HL-60/S4 treated with retinoic acid at 250 ng/mL for 4 days and 3 days (cell line): Measurements from ENCODE around the gene ATG10.
"Not testable (repeated sequence)": the region's sequence is repeated elsewhere in the genome, so short reads cannot be mapped to it uniquely, and the experiment has no call there.

Experiments used
- in situ Hi-C: fragments of 300-500 bp; cut with MboI; formaldehyde crosslinking; loops from 2 replicates; pipeline ENCODE4 v1.7.0; 2022; ENCODE audit warnings: low sequenced_read_pairs

Gene ATG10

DNA sequence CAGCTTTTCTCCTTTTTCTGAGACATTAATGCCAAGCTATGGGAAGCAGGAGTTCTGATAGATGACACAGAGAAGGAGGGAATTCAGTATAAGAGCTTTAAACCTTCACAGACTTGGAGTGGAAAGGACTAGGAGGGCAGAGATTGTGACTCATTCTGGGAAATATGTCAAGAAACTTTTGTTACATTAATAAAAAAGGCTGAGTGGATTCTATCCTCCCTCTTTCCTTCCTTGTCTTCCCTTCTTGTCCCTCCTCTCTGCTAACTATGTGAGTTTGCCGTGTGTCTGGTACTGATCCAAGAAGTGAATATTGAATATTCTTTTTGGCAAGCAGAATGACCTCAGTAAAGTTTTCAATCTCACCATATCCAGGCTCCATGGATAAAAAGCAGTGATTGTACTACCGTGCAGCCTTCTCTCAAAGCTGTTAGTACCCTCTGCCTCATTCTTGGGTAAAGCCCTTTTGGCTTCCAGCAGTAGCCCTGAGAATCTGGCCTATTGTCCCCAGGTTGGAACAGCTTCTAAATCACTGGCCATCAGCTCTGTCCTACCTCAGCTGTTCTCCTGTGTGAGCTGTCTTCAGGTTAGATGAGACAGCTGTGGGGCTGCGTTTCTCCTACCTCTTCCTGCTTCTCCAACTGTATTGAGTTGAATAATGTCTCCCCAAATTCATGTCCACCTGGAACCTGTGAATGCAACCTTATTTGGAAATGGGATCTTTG lies 73.9 kb downstream of the ATG10 start:
- in situ Hi-C loops = no loop called here

DNA sequence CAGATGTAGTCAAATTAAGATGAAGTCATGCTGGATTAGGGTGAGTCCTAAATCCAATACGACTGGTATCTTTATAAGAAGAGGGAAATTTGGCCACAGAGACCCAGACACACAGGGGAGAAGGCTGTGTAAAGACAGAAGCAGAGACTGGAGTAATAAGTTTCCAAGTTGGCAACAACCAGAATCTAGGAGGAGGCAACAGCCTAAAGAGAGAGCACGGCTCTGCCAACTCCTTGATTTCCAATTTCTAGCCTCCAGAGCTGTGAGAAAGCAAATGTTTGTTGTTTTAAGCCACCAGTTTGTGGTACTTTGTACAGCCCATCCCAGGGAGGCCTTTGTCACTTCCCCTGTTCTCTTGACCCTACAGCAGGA lies 74.4 kb downstream of the ATG10 start:
- in situ Hi-C loops = no loop called here

DNA sequence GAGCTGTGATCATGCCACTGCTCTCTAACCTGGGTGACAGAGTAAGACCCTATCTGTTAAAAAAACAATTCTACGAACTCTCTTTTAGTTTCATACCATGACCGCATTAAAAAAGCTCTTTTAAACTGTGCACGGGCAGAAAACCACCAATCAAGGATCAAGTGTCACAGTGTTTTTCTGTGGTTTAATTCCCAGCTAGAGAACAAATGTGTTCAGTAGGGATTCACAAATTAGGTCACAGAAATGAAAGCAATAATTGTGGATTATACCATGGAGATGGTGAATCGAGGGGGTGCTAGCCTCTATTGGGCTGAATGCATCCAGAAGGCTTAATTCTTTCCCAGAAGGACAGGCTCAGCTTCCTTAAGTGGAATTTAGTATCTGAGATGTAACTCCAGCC lies 79.1 kb downstream of the ATG10 start:
- in situ Hi-C loops = no loop called here

DNA sequence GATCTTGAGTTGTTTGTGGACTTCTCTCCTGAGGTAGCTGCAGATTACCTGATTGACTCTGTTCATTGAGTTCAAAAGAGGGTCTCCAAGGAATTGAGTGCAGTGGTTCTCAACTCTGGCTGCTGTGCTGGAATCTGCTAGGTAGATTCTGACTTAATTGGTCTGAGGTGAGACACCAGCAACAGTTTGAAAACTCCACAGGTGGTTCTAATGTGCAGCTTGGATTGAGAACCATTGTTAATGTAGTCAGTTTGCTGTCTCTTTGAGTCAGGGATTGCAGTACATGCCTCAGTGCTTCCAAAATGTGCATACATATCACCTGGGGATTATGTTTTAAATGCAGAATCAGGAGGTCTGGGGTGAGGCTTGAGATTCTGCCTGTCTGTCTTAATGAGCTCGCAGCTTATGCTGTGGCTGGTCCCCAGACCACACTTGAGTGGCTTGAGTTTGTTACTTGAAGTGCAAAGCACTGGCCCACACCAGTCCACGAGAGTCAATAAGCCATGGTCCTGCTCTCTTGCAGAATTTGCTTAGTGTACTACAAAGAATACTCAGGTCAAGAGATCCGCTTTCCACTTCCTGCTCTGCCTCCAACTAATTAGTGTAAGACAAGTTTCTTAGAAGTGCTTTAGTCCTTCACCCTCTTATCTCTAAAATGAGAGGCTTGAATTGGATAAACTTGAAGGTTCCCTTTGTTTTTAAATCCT lies 82.3 kb downstream of the ATG10 start:
- in situ Hi-C loops = no loop called here

DNA sequence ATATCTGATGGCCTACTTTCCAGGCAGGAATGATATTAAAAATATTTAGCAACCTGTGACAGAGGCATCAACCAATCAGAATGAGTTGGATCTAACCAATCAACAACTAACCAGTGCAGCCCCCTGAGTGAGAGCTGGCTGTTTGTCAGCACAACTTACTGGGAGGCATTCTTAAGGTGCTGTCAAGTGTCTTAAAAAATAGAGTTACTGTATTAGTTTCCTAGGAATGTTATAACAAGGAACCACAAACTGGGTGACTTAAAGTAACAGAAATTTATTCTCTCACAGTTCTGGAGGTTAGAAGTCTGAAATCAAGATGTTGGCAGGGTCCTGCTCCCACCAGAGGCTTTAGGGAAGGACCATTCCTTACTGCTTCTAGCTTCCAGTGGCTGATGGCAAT lies 85.2 kb downstream of the ATG10 start:
- in situ Hi-C loops = no loop called here

DNA sequence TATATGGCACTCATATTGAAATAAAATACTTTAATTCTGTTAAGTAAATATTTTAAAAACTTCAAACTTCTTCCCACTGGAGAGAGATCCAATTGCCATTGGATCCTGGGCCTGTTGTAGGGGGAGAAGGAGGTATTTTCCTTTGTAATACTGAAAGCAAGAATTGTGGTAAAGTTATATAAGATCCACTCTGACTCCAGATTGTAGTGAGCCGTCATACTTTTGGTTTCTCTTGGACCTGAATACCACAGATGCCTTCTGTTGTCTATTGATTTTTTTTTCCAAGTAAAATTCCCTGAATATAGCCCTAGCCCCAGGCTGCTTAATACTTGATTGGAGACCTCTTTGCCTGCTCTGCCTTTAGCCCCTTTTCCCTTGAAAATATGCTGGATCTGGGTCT lies 86.9 kb downstream of the ATG10 start:
- in situ Hi-C loops = no loop called here

DNA sequence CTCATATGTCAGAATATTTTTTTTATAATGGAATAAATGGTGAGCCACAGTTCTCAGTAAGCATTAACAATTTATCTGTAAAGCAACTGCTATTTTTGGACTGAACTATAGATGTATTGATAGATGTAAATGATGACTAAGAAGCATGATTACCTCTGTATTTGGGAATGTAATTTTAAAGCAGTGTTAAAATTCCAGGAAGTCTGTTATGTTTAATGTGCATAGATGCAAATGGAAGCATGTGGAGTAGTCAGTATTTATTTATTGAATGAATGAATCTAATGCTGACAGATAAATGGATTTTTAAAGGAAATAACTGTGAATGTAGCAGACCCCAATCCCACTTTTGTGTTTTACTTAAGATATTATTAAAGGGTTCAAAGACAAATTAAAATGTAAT lies 95.0 kb downstream of the ATG10 start:
- in situ Hi-C loops = no loop called here

DNA sequence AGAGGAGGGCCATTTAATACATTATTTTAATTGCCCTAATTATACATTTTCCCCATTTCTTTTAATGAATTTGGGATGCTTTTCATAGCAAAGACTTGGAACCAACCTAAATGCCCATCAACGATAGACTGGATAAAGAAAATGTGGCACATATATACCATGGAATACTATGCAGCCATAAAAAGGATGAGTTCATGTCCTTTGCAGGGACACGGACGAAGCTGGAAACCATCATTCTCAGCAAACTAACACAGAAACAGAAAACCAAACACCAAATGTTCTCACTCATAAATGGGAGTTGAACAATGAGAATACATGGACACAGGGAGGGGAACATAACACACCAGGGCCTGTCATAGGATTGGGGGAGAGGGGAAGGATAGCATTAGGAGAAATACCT lies 96.2 kb downstream of the ATG10 start:
- in situ Hi-C loops = not testable (repeated sequence)

DNA sequence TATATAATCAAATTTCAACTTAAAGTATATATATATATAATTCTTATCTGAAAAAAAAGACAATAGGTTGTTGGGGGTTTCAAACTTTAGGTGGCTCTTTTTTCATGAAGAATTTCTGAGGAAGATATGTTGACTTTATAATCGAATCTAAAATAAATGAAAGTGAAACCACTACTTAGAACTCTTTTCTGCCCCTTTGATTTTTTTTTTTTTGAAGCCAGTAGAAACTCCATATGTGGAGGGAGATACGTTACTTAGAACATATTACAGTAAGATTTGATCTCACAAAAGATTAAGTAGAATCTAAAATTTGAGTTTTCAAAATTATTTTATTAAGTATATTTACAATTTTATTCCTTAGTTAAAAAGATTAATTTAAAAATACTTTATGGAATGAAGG lies 96.9 kb downstream of the ATG10 start:
- in situ Hi-C loops = no loop called here

DNA sequence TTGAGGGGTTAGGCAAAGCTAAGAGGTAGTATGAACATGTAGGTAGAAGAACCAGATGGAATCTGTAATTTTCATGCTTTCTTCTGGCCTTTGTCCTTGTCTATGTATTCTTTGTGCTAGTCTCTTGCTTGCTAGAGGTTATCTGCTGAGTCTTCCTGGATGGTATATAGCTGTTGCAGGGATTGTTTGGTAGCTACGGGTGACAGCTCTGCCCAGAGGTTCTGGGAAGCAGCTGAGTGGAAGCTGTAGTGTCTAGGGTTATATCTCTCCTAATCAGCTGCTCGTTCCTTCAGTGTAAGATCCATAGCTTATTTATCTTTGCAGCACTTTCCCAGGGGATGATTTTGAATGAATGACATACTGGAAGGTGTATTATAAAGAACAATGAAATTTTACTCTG lies 100.3 kb downstream of the ATG10 start:
- in situ Hi-C loops = no loop called here

DNA sequence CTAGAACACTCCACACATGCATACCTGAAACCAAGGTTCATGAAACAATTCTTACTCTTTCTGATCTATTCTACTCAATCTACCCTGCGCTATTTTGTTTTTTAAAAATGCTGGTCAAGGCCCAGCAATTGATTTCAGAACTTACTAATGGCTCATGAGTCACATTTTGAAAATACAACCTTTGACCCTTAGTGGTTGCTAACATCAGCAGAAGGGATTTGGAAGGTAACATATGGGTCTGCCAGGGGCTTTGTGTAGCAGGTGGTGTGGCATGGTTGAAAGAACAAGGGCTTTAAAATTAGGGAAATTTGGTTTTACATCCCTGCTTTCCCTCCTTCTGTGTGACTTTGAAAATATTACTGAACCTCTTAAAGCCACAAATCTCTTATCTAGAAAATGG lies 101.4 kb downstream of the ATG10 start:
- in situ Hi-C loops = no loop called here

DNA sequence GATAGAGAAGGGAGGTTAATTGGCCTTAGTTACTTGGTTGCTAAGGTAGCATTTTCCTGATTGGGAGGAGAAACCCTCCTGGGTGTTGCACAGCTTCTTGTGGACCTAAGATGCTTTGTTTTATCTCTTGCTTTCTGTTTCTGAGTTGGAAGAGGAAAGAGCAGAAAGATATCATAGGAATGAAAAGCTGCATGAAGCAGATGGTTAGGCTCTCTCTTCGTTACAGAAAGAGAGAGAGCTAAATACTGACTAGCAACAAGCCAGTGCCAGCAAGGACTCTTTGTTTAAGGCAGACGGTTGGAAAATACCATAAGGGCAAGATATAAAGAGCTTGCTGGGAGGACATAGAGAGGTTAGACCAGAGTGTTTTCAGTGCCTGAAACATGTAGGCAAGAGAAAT lies 103.1 kb downstream of the ATG10 start:
- in situ Hi-C loops = no loop called here

DNA sequence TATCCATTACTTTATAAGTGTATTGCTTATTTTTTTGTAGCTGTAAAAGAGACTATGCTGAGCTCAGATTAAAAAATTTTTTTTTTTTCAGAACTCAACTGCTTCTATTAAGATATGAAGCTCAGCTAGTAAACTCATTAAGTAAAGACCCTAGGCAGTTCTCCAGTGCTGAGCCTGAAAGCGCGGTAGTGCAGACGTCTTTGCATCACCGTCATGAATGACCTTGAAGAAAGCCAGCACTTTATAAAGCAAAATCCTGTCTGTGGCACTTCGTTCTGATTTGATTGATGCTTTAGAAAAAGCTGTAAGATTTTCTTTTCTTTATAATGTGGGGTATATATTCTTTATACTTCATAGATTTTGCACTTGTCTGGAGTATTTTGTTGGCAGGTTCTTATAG lies 105.7 kb downstream of the ATG10 start:
- in situ Hi-C loops = no loop called here

DNA sequence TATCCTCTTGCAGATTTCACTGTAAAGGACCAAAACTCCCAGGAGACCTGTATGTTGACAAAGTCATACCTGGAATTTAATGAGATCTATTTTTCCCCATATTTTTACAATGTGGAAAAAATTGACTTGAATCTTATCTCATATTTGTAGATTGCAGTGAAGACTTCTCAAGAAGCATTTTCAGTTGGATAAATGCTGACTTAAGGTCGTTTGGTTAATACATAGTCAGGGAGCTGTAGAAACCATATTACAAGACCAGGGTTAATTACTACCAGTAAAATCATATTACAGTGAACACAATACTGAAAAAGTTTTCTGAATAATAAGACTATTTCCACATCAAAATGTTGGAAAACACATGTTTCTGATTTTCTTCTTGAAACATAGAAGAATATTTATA lies 119.8 kb downstream of the ATG10 start:
- in situ Hi-C loops = no loop called here

DNA sequence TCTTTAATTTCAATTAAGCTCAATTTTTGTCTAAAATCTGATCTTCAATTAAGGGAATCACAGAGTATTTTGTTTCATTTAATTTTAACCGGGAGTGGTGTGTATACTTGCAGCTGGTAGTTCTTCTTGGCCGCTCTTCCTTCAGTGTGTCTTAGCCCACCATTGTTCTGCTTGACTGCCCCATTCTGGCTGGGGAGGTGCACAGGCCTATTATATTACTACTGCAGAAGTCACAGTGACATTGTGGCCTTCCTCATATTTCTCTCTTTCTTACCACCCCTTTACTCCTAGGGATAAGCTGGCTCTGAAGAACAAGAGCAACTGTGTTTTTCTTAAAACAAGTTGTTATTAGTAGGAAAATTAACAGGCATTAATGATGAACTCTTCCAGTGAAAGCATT lies 123.7 kb downstream of the ATG10 start:
- in situ Hi-C loops = no loop called here

DNA sequence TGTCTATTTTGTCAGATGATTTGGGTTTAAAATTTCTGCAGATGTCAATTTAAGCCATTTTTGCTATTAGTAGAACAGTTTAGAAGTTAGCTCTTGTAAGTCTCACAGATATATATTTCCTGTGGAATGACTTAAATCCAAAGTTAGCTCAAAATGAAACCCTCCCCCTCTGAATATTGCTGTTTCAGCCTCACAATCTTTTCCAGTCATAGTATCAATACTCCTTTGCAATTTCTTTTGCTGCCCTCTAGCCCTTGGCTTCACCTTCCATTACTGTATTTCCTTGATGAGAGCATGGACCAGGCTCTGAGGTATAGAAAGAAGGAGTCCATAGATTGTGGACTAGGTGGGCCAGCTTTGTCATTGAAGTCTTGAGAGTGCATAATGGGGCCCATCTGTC lies 124.4 kb downstream of the ATG10 start:
- in situ Hi-C loops = no loop called here

DNA sequence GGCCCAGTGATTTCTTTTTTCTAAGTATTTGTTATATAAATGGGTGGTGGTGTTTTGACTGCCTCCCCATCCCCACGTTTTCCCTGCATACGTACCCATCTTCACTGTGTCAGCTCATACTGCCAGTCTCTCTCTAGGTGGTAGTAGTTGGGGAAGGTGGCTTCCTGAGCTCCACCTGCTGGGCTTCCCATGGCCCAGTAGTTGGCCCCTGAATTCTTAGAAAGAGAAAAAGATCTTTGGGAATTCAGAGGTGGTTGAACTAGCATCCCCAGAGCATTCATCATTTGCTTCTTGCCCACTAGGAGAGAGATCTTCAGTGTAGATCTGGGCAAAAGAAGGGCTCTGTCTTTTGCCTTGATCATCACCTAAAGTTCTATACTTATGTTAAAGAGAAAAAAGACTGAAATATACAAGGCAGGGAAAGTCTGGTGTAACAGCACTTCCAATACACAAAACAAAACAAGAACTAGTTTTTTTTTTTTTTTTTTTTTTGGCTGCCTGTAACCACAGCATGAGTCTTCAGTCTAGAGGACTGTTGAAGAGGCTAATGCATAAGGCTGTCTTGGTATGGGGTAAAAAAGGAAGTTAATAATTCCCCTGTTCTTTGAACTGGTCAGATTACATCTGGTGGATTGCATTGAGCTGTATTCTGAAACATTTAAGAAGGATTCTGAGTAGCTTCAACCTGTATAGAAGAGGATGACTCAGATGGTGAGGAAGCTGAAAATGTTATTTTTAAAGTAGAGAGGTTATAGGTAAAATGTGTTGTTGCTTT lies 128.7 kb downstream of the ATG10 start:
- in situ Hi-C loops = no loop called here

DNA sequence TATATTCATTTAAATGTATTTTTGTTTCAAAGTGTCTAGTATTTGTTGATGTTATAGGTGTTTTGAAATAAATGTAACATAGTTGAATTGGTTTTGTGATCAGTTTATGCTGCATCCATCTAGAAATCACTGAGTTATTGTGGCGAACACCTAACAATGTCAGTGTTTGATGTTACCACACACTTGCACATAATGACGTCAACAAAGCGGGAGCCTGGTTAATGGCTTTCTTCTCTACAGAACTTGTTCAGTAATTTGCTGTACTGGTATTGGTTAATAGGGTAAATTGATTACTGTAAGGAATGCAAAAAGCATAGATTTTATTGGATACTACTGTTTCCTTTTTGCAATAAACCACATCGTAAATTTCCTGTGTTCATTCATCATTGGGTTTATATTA lies 133.0 kb downstream of the ATG10 start:
- in situ Hi-C loops = no loop called here

DNA sequence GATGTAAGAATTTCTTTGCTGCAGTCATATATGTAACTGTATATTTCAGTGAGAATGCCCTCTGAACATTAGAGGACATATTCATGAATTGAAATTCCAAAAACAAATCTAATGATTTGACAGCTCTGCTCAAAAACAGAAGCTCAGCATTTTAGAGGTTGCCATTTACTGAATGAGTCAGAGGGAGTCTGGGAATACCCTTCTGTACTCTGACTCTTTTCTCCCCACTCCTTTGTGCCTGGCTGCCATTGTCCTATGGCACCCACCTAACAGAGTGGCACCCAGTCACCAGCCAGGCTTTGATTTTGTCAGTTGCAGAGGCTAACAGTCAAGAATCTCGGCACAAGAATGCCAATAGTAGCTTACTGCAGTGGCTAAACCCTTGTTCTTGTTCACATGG lies 133.6 kb downstream of the ATG10 start:
- in situ Hi-C loops = no loop called here

DNA sequence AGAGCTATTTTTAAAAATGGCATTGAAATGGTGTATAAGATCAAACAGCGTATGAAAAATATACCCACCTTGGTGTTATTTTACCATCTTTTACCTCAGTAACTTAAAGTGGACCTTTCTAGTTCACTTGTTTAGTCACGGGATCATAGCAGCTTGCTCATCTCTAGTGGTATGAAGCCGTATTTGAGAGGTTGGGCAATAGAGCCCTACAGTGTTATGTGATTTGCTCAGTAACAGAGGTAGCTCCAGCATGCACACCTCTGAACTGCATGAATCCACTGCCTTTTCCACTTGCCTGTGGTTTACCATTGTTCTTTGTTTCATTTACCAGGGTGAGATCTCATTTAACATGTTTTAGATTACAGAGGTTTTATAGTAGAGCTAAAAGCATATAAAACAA lies 134.4 kb downstream of the ATG10 start:
- in situ Hi-C loops = no loop called here

DNA sequence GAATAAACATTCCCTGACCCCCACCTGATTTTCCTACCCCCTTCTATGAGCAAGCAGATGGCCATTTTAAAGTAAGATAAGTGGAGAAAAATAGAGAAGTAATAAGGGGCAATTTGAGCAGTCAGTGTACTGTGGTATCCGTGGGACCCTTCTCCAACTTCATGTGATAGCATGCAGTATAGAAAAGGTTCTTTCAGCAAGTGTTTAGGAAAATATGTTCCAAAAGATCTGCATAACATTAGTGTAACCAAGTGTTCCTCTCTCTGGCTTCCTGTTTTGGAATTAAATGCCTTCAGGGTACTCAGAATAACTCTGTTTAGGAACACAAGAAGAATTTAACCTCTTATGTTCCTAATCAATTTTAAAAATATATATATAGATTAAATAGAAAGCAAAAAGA lies 134.9 kb downstream of the ATG10 start:
- in situ Hi-C loops = no loop called here

DNA sequence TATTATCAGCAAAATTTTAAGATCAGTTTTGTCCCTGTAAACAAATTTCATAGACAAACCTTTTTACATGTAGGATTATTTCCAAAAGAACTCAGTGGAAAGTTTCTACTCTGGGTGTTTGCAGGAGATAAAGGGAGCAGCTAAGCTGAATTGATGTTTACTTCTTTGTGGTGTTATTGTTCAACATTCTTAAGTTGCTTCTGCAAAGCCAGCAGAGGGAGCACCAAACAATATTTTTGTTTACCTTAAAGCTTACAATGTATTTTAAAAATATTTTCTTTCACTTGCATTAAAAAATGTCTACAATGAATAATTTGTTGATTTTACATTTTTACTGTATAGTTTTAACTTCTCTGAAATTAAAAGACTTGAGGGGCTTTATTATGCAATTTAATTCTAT lies 135.4 kb downstream of the ATG10 start:
- in situ Hi-C loops = no loop called here
